ENCODE results near the gene SLC43A1. TPM values are rescaled to one million over a fixed set of nuclear protein-coding genes. Genes with fewer than 3 reads are reported as not detected.

SLC43A1 gene
- total RNA-seq, 1 donor from 2014 or later = 19.0 TPM

DNA sequence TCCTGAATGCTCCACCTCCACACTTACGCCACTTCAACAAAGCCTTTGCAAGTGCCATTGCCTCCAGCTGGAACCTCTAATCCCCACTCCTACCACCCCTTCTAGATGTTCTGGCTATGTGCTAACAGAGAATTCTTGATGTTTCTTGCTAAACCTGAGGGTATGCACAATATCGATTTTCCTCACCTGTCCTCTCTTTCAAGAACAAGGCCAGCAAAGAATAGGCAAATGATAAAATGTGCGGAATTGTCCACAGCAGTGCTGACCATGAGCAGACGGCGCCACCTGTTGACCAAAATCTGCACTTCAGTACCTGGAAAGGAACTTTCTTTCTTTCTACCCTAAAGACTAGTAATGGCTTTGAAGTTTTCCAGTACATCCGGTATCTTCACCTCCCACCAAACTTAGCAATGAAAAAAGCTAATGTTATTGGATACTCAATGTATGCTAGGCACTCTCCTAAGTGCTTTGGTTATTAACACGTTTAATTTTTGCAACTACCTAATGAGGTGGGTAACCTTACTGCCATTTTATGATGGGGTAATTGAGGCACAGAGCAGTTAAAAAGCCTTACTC lies 11.6 kb upstream of the SLC43A1 start:
- H3K27ac Mint-ChIP-seq = peak overlapping the region; percentile 30
- no peaks in the 10 kb centered on the region for H3K9me3 Mint-ChIP-seq
- H3K36me3 Mint-ChIP-seq = no peaks in the 10 kb centered on the region
- no peaks in the 10 kb centered on the region for H3K27me3 Mint-ChIP-seq
- no peak overlapping the region for H3K4me3 Mint-ChIP-seq
- peaks cover 16% of the 10 kb centered on the region for H3K4me1 Mint-ChIP-seq (ENCODE audit: unreplicated experiment)
- TF ChIP-seq, protein P1, sequence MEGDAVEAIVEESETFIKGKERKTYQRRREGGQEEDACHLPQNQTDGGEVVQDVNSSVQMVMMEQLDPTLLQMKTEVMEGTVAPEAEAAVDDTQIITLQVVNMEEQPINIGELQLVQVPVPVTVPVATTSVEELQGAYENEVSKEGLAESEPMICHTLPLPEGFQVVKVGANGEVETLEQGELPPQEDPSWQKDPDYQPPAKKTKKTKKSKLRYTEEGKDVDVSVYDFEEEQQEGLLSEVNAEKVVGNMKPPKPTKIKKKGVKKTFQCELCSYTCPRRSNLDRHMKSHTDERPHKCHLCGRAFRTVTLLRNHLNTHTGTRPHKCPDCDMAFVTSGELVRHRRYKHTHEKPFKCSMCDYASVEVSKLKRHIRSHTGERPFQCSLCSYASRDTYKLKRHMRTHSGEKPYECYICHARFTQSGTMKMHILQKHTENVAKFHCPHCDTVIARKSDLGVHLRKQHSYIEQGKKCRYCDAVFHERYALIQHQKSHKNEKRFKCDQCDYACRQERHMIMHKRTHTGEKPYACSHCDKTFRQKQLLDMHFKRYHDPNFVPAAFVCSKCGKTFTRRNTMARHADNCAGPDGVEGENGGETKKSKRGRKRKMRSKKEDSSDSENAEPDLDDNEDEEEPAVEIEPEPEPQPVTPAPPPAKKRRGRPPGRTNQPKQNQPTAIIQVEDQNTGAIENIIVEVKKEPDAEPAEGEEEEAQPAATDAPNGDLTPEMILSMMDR (conservative IDR thresholded peaks at IDR 0.05) = peak; percentile 98
- no peak for DNase-seq (ENCODE audit: extremely low spot score, unreplicated experiment)

DNA sequence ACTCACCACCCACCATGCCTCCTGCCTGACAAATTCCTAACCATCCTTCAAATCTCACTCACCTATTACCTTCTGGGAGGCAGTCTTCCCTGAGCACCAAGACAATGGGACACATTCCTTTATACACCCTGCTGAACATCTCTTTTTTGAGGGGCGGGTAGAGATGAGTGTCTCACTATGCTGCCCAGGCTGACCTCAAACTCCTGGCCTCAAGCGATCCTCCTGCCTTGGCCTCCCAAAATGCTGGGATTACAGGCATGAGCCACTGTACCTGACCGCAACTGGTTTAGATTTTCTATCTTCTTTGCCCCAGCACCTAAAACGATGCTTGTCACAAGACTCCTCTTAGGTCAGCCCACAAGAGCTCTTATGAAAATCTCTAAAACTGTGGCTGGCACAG lies 7.9 kb upstream of the SLC43A1 start:
- TF ChIP-seq, protein P1 (conservative IDR thresholded peaks at IDR 0.05) = no peak
- no peaks in the 10 kb centered on the region for H3K36me3 Mint-ChIP-seq
- H3K27ac Mint-ChIP-seq = no peak overlapping the region

DNA sequence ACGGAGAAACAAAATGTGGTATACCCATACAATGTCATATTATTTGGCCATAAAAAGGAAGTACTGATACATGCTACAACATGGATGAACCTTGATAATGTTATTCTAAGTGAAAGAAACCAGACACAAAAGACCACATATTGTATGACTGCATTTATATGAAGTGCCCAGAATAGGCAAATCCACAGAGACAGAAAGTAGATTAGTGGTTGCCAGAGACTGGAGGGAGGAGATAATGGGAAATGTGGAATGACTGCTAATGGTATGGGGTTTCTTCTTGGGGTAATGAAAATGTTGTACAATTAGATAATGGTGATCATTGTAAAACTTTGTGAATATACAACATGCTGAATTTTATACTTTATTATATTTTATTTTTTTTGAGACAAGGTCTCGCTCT lies 5.6 kb upstream of the SLC43A1 start:
- Mint-ChIP-seq H3K27ac (no peak overlapping the region), H3K4me3 (no peak overlapping the region), H3K27me3 (peaks cover 23% of the 10 kb centered on the region), H3K36me3 (no peaks in the 10 kb centered on the region), H3K4me1 (ENCODE audit: unreplicated experiment) (no peaks in the 10 kb centered on the region), H3K9me3 (no peaks in the 10 kb centered on the region)
- no peak for DNase-seq (ENCODE audit: extremely low spot score, unreplicated experiment)
- TF ChIP-seq, protein P1 (conservative IDR thresholded peaks at IDR 0.05) = no peak

More for the DNA sequence above, 7.9 kb upstream of the SLC43A1 start:
- DNase-seq (ENCODE audit: extremely low spot score, unreplicated experiment) = no peak
- H3K9me3 Mint-ChIP-seq = no peaks in the 10 kb centered on the region
- peaks cover 6% of the 10 kb centered on the region for H3K4me1 Mint-ChIP-seq (ENCODE audit: unreplicated experiment)
- no peak overlapping the region for H3K4me3 Mint-ChIP-seq
- peaks cover 8% of the 10 kb centered on the region for H3K27me3 Mint-ChIP-seq

DNA sequence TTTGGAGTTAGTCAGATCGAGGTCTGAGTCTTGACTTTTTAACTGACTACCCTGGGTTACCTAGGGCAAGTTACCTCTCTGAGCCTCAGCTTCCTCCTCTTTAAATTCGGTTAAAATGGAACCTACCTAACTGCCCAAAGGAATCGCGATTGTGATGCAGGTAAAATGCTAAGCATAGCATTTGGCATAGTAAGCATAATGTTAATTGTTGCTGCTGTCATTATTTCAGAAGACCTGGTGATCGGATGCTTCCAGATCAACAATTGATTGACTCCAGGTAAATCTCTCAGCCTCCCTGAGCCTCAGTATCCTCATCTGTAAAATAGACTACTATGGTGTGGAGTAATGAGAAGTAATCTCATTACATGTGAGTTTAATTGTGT lies 550 bp upstream of the SLC43A1 start:
- peak overlapping the region; percentile 60 for H3K27ac Mint-ChIP-seq
- H3K9me3 Mint-ChIP-seq = no peaks in the 10 kb centered on the region
- DNase-seq (ENCODE audit: extremely low spot score, unreplicated experiment) = no peak
- H3K36me3 Mint-ChIP-seq = no peaks in the 10 kb centered on the region
- H3K4me1 Mint-ChIP-seq (ENCODE audit: unreplicated experiment) = peaks cover 9% of the 10 kb centered on the region
- H3K4me3 Mint-ChIP-seq = peak overlapping the region; percentile 94
- TF ChIP-seq, protein P1 (conservative IDR thresholded peaks at IDR 0.05) = no peak
- peaks cover 57% of the 10 kb centered on the region for H3K27me3 Mint-ChIP-seq

DNA sequence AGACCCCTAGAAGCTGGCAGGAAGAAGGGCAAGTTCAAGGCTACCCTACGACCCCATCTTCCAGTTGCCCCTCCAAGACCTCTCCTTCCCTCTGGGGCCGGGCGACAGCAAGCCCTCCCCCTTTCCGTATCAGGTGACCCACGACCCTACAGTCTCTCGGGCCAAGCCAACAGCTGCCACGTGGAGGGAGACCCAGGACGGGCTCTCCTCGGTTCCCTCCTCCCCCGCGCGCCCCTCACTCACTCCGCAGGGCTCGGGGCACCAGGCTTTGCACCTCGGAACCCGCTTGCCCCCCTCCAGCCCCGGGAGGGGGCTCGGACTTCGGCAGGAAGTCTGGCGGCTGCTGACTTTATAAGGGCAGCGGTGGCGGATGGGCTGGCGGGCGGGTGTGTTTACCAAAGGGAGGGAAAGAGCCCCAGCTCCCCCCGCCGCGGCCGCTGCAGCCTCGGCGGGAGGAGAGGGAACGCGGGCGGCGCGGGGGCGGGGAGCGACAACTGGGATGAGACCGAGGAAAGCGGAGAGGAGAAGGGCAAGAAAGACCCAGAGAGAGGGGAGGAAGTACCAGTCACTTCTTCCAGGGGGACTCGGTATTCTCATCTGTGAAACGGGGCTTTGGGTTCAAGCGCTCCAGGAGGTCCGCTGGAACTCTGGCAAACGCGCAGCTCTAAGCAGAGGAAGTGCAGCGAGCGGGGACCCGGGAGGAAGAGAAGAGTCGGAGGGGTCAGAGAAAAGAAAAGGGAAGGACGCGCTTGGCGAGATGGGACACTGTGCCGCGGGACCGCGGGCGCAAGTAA lies 767 bp downstream of the SLC43A1 start:
- Mint-ChIP-seq H3K9me3 (no peaks in the 10 kb centered on the region), H3K36me3 (no peaks in the 10 kb centered on the region), H3K27me3 (peaks cover 57% of the 10 kb centered on the region), H3K27ac (no peak overlapping the region), H3K4me3 (peak overlapping the region; percentile 92), H3K4me1 (ENCODE audit: unreplicated experiment) (peaks cover 9% of the 10 kb centered on the region)
- TF ChIP-seq, protein P1 (conservative IDR thresholded peaks at IDR 0.05) = no peak
- no peak for DNase-seq (ENCODE audit: extremely low spot score, unreplicated experiment)

Data from type B pancreatic cell (in vitro differentiated cells).